ENCODE results near the gene SEPTIN8. TPM values are rescaled to one million over a fixed set of nuclear protein-coding genes. Genes with fewer than 3 reads are reported as not detected.
A peak's percentile ranks its signal among the peaks of the same experiment; 100 is the strongest.

SEPTIN8 gene
- total and polyA plus RNA-seq, 2 donors (not counting 3 experiments of a cell fraction or from before 2014, with no cell fraction given), result 56.6 to 82.1 TPM

DNA sequence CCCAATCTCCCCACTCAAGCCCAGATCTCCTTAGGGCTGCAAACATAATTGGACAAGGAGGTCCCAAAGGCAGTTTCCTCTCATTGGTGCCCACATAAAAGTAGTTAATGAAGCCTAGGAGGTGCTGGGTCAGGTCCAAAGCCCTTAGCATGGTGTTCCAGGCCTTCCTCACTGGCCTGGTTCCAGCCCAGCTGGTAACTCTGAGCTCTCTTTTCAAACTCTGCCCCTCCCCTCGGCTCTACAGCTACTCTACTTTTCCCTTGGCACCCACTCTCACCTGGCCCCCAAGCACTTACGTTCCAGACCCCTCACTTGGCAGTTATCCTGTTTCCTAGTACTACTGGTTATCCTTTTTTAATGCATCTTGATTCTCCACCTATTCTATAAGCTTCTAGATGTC is 9.9 kb downstream of the SEPTIN8 start:
- DNase-seq (ENCODE audit: low read depth, low spot score), result peak; percentile 22
- no peak overlapping the region for H3K4me3 ChIP-seq (replicated peaks in 1 of 3; ENCODE audit: insufficient read depth in 1 of 3, low read depth in 1 of 3, low read length in 3 of 3)
- no peaks in the 10 kb centered on the region for H4K20me1 ChIP-seq (replicated peaks; ENCODE audit: control insufficient read depth, extremely low read depth, insufficient read depth, low read length)
- ChIA-PET CTCF (interaction anchor here (0.6 to 2.9 kb wide), 8 partner anchors 10 to 60 kb away, joined by 3 to 14 read pairs (median 4); partner anchors contain the start of gene SEPTIN8), POLR2A (no interaction called here)
- no peak overlapping the region for H3K4me2 ChIP-seq (ENCODE audit: insufficient read depth, low read length)
- H3K36me3 ChIP-seq (ENCODE audit: control insufficient read depth in 2 of 2, extremely low read depth in 1 of 2, insufficient read depth in 2 of 2, low read length in 2 of 2), result peaks cover 2 to 11% of the 10 kb centered on the region in 2 experiments
- BruUV-seq (replicated peaks), result no TSS peak
- H3K27ac ChIP-seq (ENCODE audit: insufficient read depth, low read depth, low read length), result no peak overlapping the region
- intact Hi-C loops (cut with micrococcal nuclease), result no loop called here
- H3K9me3 ChIP-seq (replicated peaks; ENCODE audit: control insufficient read depth, insufficient read depth, low read length), result no peaks in the 10 kb centered on the region
- no peak for FAIRE-seq
- H2AFZ ChIP-seq (ENCODE audit: low read depth, low read length), result no peak overlapping the region
- H3K79me2 ChIP-seq (ENCODE audit: control insufficient read depth, insufficient read depth, low read length), result peaks cover 34% of the 10 kb centered on the region
- no peak overlapping the region for H3K9ac ChIP-seq (replicated peaks; ENCODE audit: extremely low read depth, insufficient read depth, low read length)
- TF ChIP-seq EZH2 (IDR thresholded peaks at IDR 0.05; ENCODE audit: borderline replicate concordance, low read depth, low read length, severe bottlenecking) (no peak), FOS (IDR thresholded peaks at IDR 0.05; ENCODE audit: borderline replicate concordance, insufficient read depth, low read length) (no peak), POLR2AphosphoS5 (IDR thresholded peaks at IDR 0.05; ENCODE audit: insufficient read depth, low read depth, low read length) (no peak), JUN (IDR thresholded peaks at IDR 0.05; ENCODE audit: borderline replicate concordance, insufficient read depth, insufficient read length, low read depth) (no peak), POLR2A (IDR thresholded peaks at IDR 0.05; ENCODE audit: low read depth, low read length) (no peak), GATA2 (IDR thresholded peaks at IDR 0.05; ENCODE audit: insufficient read depth, insufficient read length, low read depth, low read length) (no peak), MYC (IDR thresholded peaks at IDR 0.05; ENCODE audit: low read depth, low read length) (no peak)
- TF ChIP-seq, protein P1, sequence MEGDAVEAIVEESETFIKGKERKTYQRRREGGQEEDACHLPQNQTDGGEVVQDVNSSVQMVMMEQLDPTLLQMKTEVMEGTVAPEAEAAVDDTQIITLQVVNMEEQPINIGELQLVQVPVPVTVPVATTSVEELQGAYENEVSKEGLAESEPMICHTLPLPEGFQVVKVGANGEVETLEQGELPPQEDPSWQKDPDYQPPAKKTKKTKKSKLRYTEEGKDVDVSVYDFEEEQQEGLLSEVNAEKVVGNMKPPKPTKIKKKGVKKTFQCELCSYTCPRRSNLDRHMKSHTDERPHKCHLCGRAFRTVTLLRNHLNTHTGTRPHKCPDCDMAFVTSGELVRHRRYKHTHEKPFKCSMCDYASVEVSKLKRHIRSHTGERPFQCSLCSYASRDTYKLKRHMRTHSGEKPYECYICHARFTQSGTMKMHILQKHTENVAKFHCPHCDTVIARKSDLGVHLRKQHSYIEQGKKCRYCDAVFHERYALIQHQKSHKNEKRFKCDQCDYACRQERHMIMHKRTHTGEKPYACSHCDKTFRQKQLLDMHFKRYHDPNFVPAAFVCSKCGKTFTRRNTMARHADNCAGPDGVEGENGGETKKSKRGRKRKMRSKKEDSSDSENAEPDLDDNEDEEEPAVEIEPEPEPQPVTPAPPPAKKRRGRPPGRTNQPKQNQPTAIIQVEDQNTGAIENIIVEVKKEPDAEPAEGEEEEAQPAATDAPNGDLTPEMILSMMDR (IDR thresholded peaks at IDR 0.05; ENCODE audit: extremely low read depth in 1 of 2, insufficient read depth in 1 of 2, low read depth in 1 of 2, low read length in 2 of 2), result no peak
- TF ChIP-seq, protein P2, sequence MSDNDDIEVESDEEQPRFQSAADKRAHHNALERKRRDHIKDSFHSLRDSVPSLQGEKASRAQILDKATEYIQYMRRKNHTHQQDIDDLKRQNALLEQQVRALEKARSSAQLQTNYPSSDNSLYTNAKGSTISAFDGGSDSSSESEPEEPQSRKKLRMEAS (IDR thresholded peaks at IDR 0.05; ENCODE audit: insufficient read depth, insufficient read length), result no peak
- dilution Hi-C loops (cut with MboI; ENCODE audit: extremely low pct_ligation_motif_present, low sequenced_read_pairs), result no loop called here
- H3K4me1 ChIP-seq (ENCODE audit: control insufficient read depth, extremely low read depth, insufficient read depth, low read length), result peaks cover 26% of the 10 kb centered on the region
- no peaks in the 10 kb centered on the region for H3K9me1 ChIP-seq (replicated peaks; ENCODE audit: control insufficient read depth, extremely low read depth, insufficient read depth, low read length)
- no peaks in the 10 kb centered on the region for H3K27me3 ChIP-seq (ENCODE audit: control insufficient read depth in 2 of 2, insufficient read depth in 2 of 2, low read length in 2 of 2)

All from endothelial cell of umbilical vein (primary cell).